ENCODE results near the gene BMPER.

DNA sequence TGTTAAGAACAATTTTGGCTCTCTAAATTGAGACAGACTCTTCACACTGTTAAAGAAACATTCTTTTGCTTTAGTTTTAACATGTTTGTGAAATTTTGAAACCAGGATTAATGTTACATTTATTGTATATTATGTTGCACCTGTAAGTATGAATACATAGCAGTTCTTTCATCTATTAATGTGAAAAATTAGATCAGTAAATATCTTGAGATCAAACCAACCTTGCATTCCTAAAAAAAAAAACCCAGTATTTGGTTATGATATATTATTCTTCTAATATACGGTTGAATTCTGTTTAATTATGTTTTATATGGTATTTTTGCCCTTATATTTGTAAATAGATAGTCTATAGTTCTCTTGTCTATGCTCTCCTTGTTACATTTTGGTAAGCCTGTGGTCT is 219.4 kb downstream of the BMPER start:
- TF ChIP-seq GATA2 (IDR thresholded peaks at IDR 0.05; ENCODE audit: low read depth, low read length) = no peak
- no peak for TF ChIP-seq GATA3 (IDR thresholded peaks at IDR 0.05; ENCODE audit: low read depth, low read length)

All from SH-SY5Y (cell line).